RWPE1 (cell line): Measurements from ENCODE around the gene DOLPP1.
"Not testable (repeated sequence)": the region's sequence is repeated elsewhere in the genome, so short reads cannot be mapped to it uniquely, and the experiment has no call there.

Experiments
- CTCF ChIA-PET: fragments of 350-600 bp; sonication (Branson Sonifier 250); formaldehyde crosslinking; extraction: SDS; loops from one replicate; lab custom pipeline; 2021; lab: Yijun Ruan, JAX
- POLR2A ChIA-PET: fragments of 400-600 bp; formaldehyde crosslinking; extraction: SDS; loops from one replicate; lab custom pipeline; 2020; ENCODE audit warnings: antibody characterized with exemption; ENCODE audit not compliant: low non-redundant PET; lab: Yijun Ruan, JAX
- DNase-seq: peaks from one replicate; pipeline ENCODE4 v3.0.0; 2012; ENCODE audit warnings: low spot score
- H3K27ac ChIP-seq: fragments of 450-650 bp; 2 replicates; pipeline ENCODE4 v1.5.1; 2017
- CTCF ChIP-seq: fragments of 450-650 bp; conservative IDR thresholded peaks from 2 replicates; pipeline ENCODE4 v1.5.1; 2017; ENCODE audit warnings: low read depth, mild to moderate bottlenecking

DOLPP1 gene

GRCh38 chr9:129111528-129112151, 30.7 kb downstream of the DOLPP1 start:
- ChIA-PET CTCF (interaction anchor here (0.6 to 3.3 kb wide), 4 partner anchors 19 to 499 kb away, joined by 3 to 18 read pairs (median 4); no protein-coding TSS in a partner anchor), POLR2A (no interaction called here)
- H3K27ac ChIP-seq = peak overlapping the region; percentile 94
- no peak for TF ChIP-seq CTCF
- DNase-seq = peak; percentile 73

- CTCF ChIA-PET = interaction anchor here (0.6 to 3.3 kb wide), 6 partner anchors 18 to 499 kb away, joined by 3 to 18 read pairs (median 4); no protein-coding TSS in a partner anchor
- H3K27ac ChIP-seq = peak overlapping the region; percentile 94
- POLR2A ChIA-PET, DNase-seq: not testable (repeated sequence)
These were observed 31.6 kb downstream of the DOLPP1 start for GRCh38 chr9:129112526-129112925.

GRCh38 chr9:129113645-129114304, 32.9 kb downstream of the DOLPP1 start:
- ChIA-PET POLR2A (no interaction called here), CTCF (interaction anchor here (0.6 to 3.3 kb wide), 3 partner anchors 17 to 529 kb away, joined by 3 to 18 read pairs (median 4); no protein-coding TSS in a partner anchor)
- TF ChIP-seq CTCF = no peak
- H3K27ac ChIP-seq = peak overlapping the region; percentile 94
- no peak for DNase-seq

- POLR2A ChIA-PET = no interaction called here
- DNase-seq = no peak
- no peak for TF ChIP-seq CTCF
- H3K27ac ChIP-seq = no peak overlapping the region
- CTCF ChIA-PET = interaction anchor here (0.6 to 0.7 kb wide), 4 partner anchors 45 to 1444 kb away, joined by 3 read pairs; no protein-coding TSS in a partner anchor
These were observed 37.9 kb downstream of the DOLPP1 start for GRCh38 chr9:129118799-129119198.

- POLR2A ChIA-PET = no interaction called here
- H3K27ac ChIP-seq = no peak overlapping the region
- no peak for TF ChIP-seq CTCF
- CTCF ChIA-PET = interaction anchor here (0.6 to 3.0 kb wide), 6 partner anchors 10 to 498 kb away, joined by 3 to 12 read pairs (median 4); no protein-coding TSS in a partner anchor
- DNase-seq = no peak
These were observed 40.6 kb downstream of the DOLPP1 start for GRCh38 chr9:129121483-129121882.

GRCh38 chr9:129122133-129122532, 41.2 kb downstream of the DOLPP1 start:
- POLR2A ChIA-PET = interaction anchor here (0.6 kb wide), 1 partner anchor 27 kb away, joined by 5 read pairs; no protein-coding TSS in a partner anchor
- H3K27ac ChIP-seq = no peak overlapping the region
- no peak for TF ChIP-seq CTCF
- CTCF ChIA-PET = interaction anchor here (0.6 to 3.0 kb wide), 6 partner anchors 9 to 480 kb away, joined by 4 to 12 read pairs (median 4); no protein-coding TSS in a partner anchor
- DNase-seq = no peak

GRCh38 chr9:129122976-129123375, 42.1 kb downstream of the DOLPP1 start:
- DNase-seq, H3K27ac ChIP-seq: not testable (repeated sequence)
- ChIA-PET POLR2A (interaction anchor here (0.6 kb wide), 1 partner anchor 28 kb away, joined by 5 read pairs; no protein-coding TSS in a partner anchor), CTCF (interaction anchor here (0.6 to 3.0 kb wide), 4 partner anchors 9 to 226 kb away, joined by 3 to 12 read pairs (median 6); no protein-coding TSS in a partner anchor)
